Mesenteric fat pad (tissue), 1 donor: Measurements from ENCODE around the gene GSX2. TPM values are rescaled to one million over a fixed set of nuclear protein-coding genes. Genes with fewer than 3 reads are reported as not detected.
"Not testable (repeated sequence)": the region's sequence is repeated elsewhere in the genome, so short reads cannot be mapped to it uniquely, and the experiment has no call there.

Source experiments
- DNase-seq: peaks from one replicate; pipeline ENCODE4 v3.0.0-alpha.2; 2020; ENCODE audit warnings: low spot score
- total RNA-seq: library from RNA; stranded (reverse); fragmentation: NEBNext Ultra II Directional; extraction: Animal tissue kit (Norgen Biotek cat#: 25700); gene quantifications from one replicate; pipeline ENCODE4 v1.2.1, GENCODE V29; 2021
- donor health status: DM: yes; HTN: yes; CAD: no.

The GSX2 gene
- total RNA-seq, 1 donor from 2014 or later, result not detected

- no peak for DNase-seq
Measured at GRCh38 chr4:54102531-54103106, 2.7 kb downstream of the GSX2 start.

DNA sequence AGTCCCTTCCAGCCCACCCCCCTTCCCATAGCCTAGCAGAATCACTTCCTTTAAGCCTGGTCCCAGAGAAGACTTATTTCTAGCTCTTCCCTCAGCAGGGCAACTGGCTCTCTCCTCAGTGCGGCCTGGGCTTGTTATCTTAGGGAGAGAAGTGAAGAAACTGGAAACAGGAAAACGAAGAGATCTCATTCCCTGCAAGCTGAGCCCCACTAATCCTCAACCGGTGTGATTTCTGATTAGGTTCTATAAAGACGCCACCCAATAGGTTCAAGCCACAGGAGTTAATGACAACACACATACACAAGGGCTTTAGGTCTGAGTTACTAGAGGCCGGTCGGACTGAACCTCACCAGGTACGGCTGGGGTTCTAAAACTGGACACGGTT is 3.2 kb downstream of the GSX2 start:
- DNase-seq, result no peak

DNA sequence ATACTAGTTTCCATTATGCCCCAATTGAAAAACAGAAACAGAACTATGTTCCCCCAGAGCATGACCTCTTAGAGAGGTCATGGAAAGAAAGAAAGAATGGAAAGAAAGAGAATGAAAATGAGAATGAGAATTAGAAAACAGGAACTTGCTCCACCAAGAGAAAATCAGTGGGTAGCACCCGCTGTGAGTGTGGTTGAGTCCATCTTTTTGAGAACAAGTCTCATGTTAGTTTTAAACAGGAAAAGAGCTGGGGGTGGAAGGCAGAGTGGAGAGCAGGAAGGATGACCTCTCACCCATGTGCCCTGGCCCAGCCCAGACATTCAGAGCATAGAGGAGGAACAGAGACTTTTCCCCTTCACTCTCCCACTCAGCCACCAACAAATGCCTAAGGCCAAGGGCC is 4.9 kb downstream of the GSX2 start:
- no peak for DNase-seq

GRCh38 chr4:54107951-54108748 is 8.2 kb downstream of the GSX2 start:
- DNase-seq, result no peak

GRCh38 chr4:54109241-54110018 is 9.5 kb downstream of the GSX2 start:
- no peak for DNase-seq

DNA sequence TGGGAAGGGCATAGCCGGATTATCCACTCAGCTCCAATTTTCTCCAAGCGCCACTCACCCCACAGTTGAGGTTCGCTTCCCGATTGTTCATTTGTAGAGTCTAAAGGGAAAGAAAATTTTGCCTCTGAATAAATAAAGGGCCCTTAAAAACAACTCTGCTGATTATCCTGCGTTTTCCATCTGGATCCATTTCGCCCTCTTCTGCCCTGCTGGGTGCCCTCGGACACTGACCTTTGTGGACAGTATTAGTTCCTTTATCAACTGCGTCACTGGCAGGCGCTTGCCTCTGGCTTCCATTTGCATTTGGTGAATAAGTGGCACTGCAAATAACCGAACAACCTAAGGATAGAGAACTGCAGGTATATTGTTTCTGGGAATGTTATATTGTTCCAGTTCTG is 10.1 kb downstream of the GSX2 start:
- no peak for DNase-seq

DNA sequence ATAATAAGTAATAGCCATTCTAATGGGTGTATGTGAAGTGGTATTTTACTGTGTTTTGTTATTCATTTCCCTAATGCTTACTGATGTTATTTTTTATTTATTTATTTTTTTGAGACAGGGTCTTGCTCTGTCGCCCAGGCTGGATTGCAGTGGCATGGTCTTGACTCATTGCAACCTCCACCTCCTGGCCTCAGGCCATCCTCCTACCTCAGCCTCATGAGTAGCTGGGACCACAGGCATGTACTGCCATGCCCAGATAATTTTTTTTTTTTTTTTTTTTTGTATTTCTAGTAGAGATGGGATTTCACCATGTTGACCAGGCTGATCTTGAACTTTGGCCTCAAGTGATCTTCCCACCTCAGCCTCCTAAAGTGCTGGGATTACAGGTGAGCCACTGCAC is 13.2 kb downstream of the GSX2 start:
- not testable (repeated sequence) for DNase-seq

DNA sequence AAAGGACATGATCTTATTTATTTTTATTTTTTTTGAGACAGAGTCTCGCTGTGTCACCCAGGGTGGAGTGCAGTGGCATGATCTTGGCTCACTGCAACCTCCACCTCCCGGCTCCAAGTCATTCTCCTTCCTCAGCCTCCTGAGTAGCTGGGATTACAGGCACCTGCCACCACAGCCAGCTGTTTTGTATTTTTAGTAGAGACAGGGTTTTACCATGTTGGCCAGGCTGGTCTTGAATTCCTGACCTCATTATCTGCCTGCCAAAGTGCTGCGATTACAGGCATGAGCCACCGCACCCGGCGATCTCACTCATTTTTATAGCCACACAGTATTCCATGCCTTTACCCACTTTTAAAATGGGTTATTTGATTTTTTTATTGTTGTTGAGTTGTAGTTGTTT is 16.3 kb downstream of the GSX2 start:
- not testable (repeated sequence) for DNase-seq

DNA sequence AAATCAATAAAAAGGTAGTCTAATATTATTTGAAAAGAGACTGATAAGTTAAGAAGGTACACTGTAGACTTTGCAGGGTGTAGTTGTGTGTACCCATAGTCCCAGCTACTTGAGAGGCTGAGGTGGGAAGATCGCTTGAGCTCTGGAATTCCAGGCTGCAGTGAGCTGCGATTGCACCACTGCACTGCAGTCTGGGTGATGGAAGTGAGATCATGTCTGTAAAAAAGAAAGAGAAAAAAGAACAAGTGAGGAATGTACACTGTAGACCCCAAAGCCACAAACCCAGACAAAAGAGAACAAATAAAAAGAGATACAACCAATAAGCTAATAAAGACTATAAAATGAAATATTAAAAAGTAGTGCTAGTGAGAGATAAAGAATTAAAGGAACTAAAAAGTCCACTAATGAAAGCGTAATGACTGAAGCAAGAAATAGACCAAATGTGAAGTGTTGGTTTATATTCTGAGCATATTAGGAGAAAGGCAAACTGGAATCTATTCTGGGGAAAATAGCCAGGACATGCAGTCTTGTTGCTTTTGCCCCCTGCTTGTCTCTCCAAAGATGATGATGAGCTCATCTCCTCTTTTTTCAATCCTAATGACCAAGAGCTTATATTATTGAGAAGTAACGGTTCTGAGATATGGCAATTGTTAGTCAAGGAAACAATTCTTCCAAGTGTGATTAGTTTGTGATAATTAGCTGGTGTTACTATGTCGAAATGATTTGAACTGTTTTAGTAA is 19.1 kb downstream of the GSX2 start:
- no peak for DNase-seq

DNA sequence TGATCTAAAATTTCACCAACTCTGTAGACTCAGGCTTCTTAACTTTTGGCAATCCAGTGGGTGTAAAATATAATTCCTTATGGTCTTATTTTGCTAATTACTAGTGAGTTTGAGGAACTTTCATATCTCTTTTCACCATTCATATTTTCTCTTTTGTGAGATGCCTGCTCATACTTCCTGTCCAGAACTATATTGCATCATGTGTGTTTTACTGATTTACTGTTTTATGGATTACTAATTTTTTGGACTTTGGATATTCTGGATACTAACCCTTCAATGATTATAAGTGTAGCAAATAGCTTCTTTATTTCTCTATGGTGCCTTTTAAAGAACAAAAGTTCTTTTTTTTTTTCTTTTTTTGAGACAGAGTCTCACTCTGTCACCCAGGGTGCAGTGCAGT is 20.6 kb downstream of the GSX2 start:
- DNase-seq, result no peak

DNA sequence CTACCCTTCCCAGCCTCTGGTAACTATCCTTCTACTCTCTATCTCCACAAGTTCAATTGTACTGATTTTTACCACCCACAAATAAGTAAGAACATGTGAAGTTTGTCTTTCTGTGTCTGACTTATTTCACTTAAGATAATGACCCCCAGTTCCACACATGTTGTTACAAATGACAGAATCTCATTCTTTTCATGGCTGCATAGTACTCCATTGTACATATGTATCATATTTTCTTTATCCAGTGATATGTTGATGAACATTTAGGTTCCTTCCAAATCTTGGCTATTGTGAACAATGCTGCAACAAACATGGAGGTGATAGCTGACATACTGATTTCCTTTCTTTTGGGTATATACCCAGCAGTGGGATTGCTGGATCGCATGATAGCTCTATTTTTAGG is 27.7 kb downstream of the GSX2 start:
- DNase-seq, result no peak

DNA sequence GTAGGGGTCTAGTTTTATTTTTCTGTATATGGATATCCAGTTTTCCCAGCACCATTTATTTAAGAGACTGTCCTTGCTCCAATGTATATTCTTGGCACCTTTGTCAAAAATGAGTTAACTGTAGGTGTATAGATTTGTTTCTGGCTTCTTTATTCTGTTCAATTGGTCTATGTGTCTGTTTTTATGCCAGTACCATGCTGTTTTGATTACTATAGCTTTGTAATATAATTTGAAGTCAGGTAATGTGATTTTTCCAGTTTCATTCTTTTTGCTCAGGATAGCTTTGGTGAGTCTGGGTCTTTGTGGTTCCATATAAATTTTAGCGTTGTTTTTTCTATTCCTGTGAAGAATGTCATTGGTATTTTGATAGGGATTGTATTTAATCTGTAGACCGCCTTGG is 28.7 kb downstream of the GSX2 start:
- DNase-seq, result not testable (repeated sequence)

- DNase-seq, result no peak
Measured at GRCh38 chr4:54139332-54139731, 39.4 kb downstream of the GSX2 start.

DNA sequence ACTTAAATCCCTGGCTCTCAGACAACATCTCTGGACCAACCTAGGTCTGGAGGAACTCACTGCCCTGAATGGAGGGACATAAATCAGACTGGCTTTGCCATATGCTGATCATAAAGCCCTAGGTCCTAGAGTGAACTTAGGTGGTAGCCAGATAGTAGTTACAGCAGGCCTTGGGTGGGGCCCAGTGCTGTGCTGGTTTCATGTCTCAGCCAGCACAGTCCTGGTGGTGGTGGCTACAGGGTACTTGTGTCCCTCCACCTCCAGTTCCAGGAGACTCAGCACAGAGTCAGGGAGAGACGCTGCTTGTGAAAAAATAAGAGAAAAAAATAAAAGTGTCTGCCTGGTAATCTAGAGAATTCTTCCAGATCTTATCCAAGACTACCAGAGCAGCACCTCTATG is 40.3 kb downstream of the GSX2 start:
- DNase-seq, result no peak

- DNase-seq, result no peak
Measured at GRCh38 chr4:54144199-54144598, 44.2 kb downstream of the GSX2 start.

DNA sequence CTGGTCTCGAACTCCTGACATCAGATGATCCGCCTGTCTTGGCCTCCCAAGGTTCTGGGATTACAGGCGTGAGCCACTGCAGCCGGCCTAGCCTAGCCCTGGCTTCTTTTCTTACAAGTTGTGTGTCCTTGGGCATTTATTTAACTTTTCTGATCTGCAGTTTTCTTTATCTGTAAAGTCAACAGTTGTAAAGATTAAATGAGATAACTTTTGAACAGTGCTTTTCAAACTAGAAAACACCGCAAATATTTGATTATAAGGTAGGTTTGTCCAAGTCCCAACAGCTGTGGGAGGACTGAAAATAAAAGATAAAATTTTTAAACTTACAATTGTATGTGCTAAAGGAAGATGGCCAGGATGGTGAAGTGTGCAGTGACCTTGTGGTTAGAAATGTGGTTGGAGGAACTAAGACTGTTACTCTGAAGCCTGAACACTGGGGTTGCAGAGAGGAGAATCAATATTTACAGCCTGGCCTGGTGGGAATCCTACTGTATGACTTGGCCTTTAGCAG is 44.8 kb downstream of the GSX2 start:
- no peak for DNase-seq

- DNase-seq, result no peak
Measured at GRCh38 chr4:54146139-54146538, 46.2 kb downstream of the GSX2 start.

DNA sequence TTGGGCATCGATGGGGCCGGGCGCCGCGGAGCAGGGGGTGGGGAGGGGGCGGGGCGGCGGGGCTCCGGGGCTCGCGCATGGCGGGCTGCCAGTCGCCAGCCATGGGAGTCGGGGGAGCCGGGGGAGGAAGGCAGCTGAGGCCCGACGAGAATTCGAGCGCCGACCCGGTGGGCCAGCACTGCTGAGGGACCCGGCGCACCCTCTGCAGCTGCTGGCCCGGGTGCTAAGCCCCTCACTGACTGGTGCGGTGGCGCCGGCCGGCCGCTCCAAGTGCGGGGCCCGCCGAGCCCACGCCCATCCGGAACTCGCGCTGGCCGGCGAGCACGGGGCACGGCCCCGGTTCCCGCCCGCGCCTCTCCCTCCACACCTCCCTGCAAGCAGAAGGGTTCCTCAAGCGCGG is 49.4 kb downstream of the GSX2 start:
- DNase-seq, result no peak
